Muscle layer of duodenum (tissue), 2 donors: ENCODE results near the gene KLHL8.

ENCODE experiments used
- H3K27ac ChIP-seq: one replicate; pipeline ENCODE4 v1.7.0; 2013; ENCODE audit warnings: mild to moderate bottlenecking, low read length
- H3K27me3 ChIP-seq: one replicate; pipeline ENCODE4 v1.7.0; 2013; ENCODE audit warnings: low read depth, mild to moderate bottlenecking, control low read depth, low read length
- H3K36me3 ChIP-seq, 2 donors: one replicate each; pipeline ENCODE4 v1.7.0; 2013; ENCODE audit warnings: low read length in 2 of 2, control low read depth in 1 of 2, mild to moderate bottlenecking in 1 of 2; ENCODE audit not compliant: insufficient read depth in 2 of 2, control insufficient read depth in 1 of 2
- H3K4me1 ChIP-seq, 2 donors: one replicate each; pipeline ENCODE4 v1.7.0; 2013; ENCODE audit warnings: low read length in 2 of 2, mild to moderate bottlenecking in 2 of 2, control low read depth in 1 of 2, moderate library complexity in 1 of 2; ENCODE audit not compliant: insufficient read depth in 2 of 2, control insufficient read depth in 1 of 2
- H3K4me3 ChIP-seq, 2 donors: one replicate each; pipeline ENCODE4 v1.7.0; 2013; ENCODE audit warnings: low read length in 2 of 2, low read depth in 1 of 2, mild to moderate bottlenecking in 1 of 2
- H3K9me3 ChIP-seq, 2 donors: one replicate each; pipeline ENCODE4 v1.7.0; 2013; ENCODE audit warnings: low read length in 2 of 2, control low read depth in 1 of 2, mild to moderate bottlenecking in 1 of 2; ENCODE audit not compliant: control insufficient read depth in 1 of 2
- donor health status: healthy.

KLHL8 gene

GRCh38 chr4:87249332-87250019 is 29.1 kb upstream of the KLHL8 start:
- Histone ChIP-seq H3K9me3 (no peaks in the 10 kb centered on the region), H3K27ac (no peak overlapping the region), H3K36me3 (no peaks in the 10 kb centered on the region), H3K27me3 (no peaks in the 10 kb centered on the region), H3K4me3 (no peak overlapping the region), H3K4me1 (no peaks in the 10 kb centered on the region)

GRCh38 chr4:87243426-87244053 is 23.1 kb upstream of the KLHL8 start:
- H3K4me1 ChIP-seq = no peaks in the 10 kb centered on the region
- H3K27me3 ChIP-seq = no peaks in the 10 kb centered on the region
- no peak overlapping the region for H3K4me3 ChIP-seq
- no peak overlapping the region for H3K27ac ChIP-seq
- H3K36me3 ChIP-seq = no peaks in the 10 kb centered on the region
- peaks cover 0 to 7% of the 10 kb centered on the region in 2 donors for H3K9me3 ChIP-seq

GRCh38 chr4:87241336-87241735 is 20.9 kb upstream of the KLHL8 start:
- Histone ChIP-seq H3K27ac (no peak overlapping the region), H3K36me3 (no peaks in the 10 kb centered on the region), H3K4me3 (no peak overlapping the region), H3K27me3 (no peaks in the 10 kb centered on the region), H3K4me1 (no peaks in the 10 kb centered on the region), H3K9me3 (peaks cover 0 to 7% of the 10 kb centered on the region in 2 donors)

GRCh38 chr4:87240341-87240740 is 19.9 kb upstream of the KLHL8 start:
- peaks cover 0 to 7% of the 10 kb centered on the region in 2 donors for H3K9me3 ChIP-seq
- no peak overlapping the region for H3K4me3 ChIP-seq
- H3K27ac ChIP-seq = no peak overlapping the region
- H3K4me1 ChIP-seq = no peaks in the 10 kb centered on the region
- no peaks in the 10 kb centered on the region for H3K36me3 ChIP-seq
- H3K27me3 ChIP-seq = no peaks in the 10 kb centered on the region

GRCh38 chr4:87239821-87240220 is 19.4 kb upstream of the KLHL8 start:
- Histone ChIP-seq H3K9me3 (peaks cover 0 to 7% of the 10 kb centered on the region in 2 donors), H3K27me3 (no peaks in the 10 kb centered on the region), H3K27ac (no peak overlapping the region), H3K4me3 (no peak overlapping the region), H3K36me3 (no peaks in the 10 kb centered on the region), H3K4me1 (no peaks in the 10 kb centered on the region)

GRCh38 chr4:87239194-87239593 is 18.8 kb upstream of the KLHL8 start:
- no peak overlapping the region for H3K27ac ChIP-seq
- H3K9me3 ChIP-seq = peaks cover 0 to 7% of the 10 kb centered on the region in 2 donors
- H3K36me3 ChIP-seq = no peaks in the 10 kb centered on the region
- no peaks in the 10 kb centered on the region for H3K4me1 ChIP-seq
- H3K27me3 ChIP-seq = no peaks in the 10 kb centered on the region
- no peak overlapping the region for H3K4me3 ChIP-seq

- H3K27ac ChIP-seq = no peak overlapping the region
- H3K4me3 ChIP-seq = no peak overlapping the region
- H3K4me1 ChIP-seq = no peaks in the 10 kb centered on the region
These were observed 16.4 kb upstream of the KLHL8 start for GRCh38 chr4:87236861-87237260.

GRCh38 chr4:87235020-87235671 is 14.7 kb upstream of the KLHL8 start:
- Histone ChIP-seq H3K27me3 (no peaks in the 10 kb centered on the region), H3K9me3 (no peaks in the 10 kb centered on the region), H3K4me1 (no peaks in the 10 kb centered on the region), H3K36me3 (no peaks in the 10 kb centered on the region), H3K4me3 (peak overlapping the region; percentile 60 to 72), H3K27ac (no peak overlapping the region)

More at GRCh38 chr4:87236861-87237260, 16.4 kb upstream of the KLHL8 start:
- Histone ChIP-seq H3K9me3 (no peaks in the 10 kb centered on the region), H3K36me3 (no peaks in the 10 kb centered on the region), H3K27me3 (no peaks in the 10 kb centered on the region)

GRCh38 chr4:87232216-87232615 is 11.8 kb upstream of the KLHL8 start:
- no peaks in the 10 kb centered on the region for H3K36me3 ChIP-seq
- no peaks in the 10 kb centered on the region for H3K4me1 ChIP-seq
- H3K27me3 ChIP-seq = no peaks in the 10 kb centered on the region
- no peak overlapping the region for H3K4me3 ChIP-seq
- H3K9me3 ChIP-seq = no peaks in the 10 kb centered on the region
- H3K27ac ChIP-seq = no peak overlapping the region

GRCh38 chr4:87230806-87231205 is 10.4 kb upstream of the KLHL8 start:
- Histone ChIP-seq H3K4me3 (no peak overlapping the region), H3K4me1 (no peaks in the 10 kb centered on the region), H3K27me3 (no peaks in the 10 kb centered on the region), H3K27ac (no peak overlapping the region), H3K9me3 (no peaks in the 10 kb centered on the region), H3K36me3 (no peaks in the 10 kb centered on the region)

- Histone ChIP-seq H3K4me1 (no peaks in the 10 kb centered on the region), H3K27ac (no peak overlapping the region), H3K9me3 (no peaks in the 10 kb centered on the region), H3K27me3 (no peaks in the 10 kb centered on the region), H3K36me3 (no peaks in the 10 kb centered on the region), H3K4me3 (no peak overlapping the region)
These were observed 9.6 kb upstream of the KLHL8 start for GRCh38 chr4:87229979-87230378.
